Colonic mucosa (tissue), 4 donors: Measurements from ENCODE around the gene UBE2G2. TPM values are rescaled to one million over a fixed set of nuclear protein-coding genes. Genes with fewer than 3 reads are reported as not detected.

Source experiments
- DNase-seq: peaks from one replicate; pipeline ENCODE4 v3.0.0-alpha.2; 2020
- H3K27ac ChIP-seq: fragments of 200-600 bp; one replicate; pipeline ENCODE4 v1.8.0; 2021
- H3K27me3 ChIP-seq: fragments of 200-600 bp; one replicate; pipeline ENCODE4 v1.8.0; 2021
- H3K36me3 ChIP-seq: fragments of 200-600 bp; one replicate; pipeline ENCODE4 v1.8.0; 2021
- H3K4me1 ChIP-seq: fragments of 200-600 bp; one replicate; pipeline ENCODE4 v1.8.0; 2021; ENCODE audit warnings: mild to moderate bottlenecking
- H3K4me3 ChIP-seq: fragments of 200-600 bp; one replicate; pipeline ENCODE4 v1.8.0; 2021
- H3K9ac ChIP-seq, 2 donors: one replicate each; pipeline ENCODE4 v1.7.0; 2013; ENCODE audit warnings: control low read depth in 2 of 2, low read depth in 2 of 2, low read length in 2 of 2
- H3K9me3 ChIP-seq: fragments of 200-600 bp; one replicate; pipeline ENCODE4 v1.8.0; 2021
- intact Hi-C: fragments of 100-400 bp; cut with DNase I; formaldehyde crosslinking; loops from one replicate; pipeline ENCODE4 v1.14.1; 2022
- total RNA-seq, 2 donors: library from RNA; stranded (reverse); fragmentation: NEBNext Ultra II Directional in 1 of 2; extraction: Animal tissue kit (Norgen Biotek cat#: 25700) in 1 of 2; gene quantifications; one replicate each; pipeline ENCODE4 v1.2.1, GENCODE V29; 2021
- TF ChIP-seq, protein P1 (sequence below): fragments of 200-600 bp; IDR thresholded peaks from one replicate; pipeline ENCODE4 v1.8.0; 2022; ENCODE audit warnings: antibody characterized with exemption, mild to moderate bottlenecking
- donor health status: healthy.
- donor health status: DM: no; HTN: no; CAD: no.
- donor health status: DM: no; HTN: no; CAD: no.

UBE2G2 gene
- total RNA-seq, 2 donors from 2014 or later = 50.3 to 76.1 TPM

DNA sequence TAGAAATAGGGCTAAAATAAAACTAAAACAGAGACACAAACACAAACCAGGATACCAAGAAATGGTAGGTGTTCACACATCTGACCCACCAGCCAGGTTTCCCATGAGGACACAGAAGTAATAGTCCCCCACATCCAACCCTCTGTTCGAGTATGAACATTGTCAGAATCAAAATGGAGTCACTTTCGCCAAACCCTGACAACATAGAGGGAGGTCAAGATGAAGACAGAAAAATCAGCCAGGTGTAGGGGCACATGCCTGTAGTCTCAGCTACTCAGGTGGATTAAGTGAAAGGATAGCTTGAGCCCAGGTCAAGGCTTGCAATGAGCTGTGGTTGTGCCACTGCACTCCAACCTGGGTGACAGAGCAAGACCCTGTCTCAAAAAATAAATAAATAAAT lies 3.8 kb downstream of the UBE2G2 start:
- Histone ChIP-seq H3K36me3 (no peaks in the 10 kb centered on the region), H3K27ac (no peak overlapping the region), H3K4me3 (no peak overlapping the region), H3K9ac (no peak overlapping the region), H3K27me3 (no peaks in the 10 kb centered on the region), H3K9me3 (no peaks in the 10 kb centered on the region), H3K4me1 (peaks cover 10% of the 10 kb centered on the region)
- intact Hi-C loops = no loop called here
- TF ChIP-seq, protein P1, sequence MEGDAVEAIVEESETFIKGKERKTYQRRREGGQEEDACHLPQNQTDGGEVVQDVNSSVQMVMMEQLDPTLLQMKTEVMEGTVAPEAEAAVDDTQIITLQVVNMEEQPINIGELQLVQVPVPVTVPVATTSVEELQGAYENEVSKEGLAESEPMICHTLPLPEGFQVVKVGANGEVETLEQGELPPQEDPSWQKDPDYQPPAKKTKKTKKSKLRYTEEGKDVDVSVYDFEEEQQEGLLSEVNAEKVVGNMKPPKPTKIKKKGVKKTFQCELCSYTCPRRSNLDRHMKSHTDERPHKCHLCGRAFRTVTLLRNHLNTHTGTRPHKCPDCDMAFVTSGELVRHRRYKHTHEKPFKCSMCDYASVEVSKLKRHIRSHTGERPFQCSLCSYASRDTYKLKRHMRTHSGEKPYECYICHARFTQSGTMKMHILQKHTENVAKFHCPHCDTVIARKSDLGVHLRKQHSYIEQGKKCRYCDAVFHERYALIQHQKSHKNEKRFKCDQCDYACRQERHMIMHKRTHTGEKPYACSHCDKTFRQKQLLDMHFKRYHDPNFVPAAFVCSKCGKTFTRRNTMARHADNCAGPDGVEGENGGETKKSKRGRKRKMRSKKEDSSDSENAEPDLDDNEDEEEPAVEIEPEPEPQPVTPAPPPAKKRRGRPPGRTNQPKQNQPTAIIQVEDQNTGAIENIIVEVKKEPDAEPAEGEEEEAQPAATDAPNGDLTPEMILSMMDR = no peak
- no peak for DNase-seq

DNA sequence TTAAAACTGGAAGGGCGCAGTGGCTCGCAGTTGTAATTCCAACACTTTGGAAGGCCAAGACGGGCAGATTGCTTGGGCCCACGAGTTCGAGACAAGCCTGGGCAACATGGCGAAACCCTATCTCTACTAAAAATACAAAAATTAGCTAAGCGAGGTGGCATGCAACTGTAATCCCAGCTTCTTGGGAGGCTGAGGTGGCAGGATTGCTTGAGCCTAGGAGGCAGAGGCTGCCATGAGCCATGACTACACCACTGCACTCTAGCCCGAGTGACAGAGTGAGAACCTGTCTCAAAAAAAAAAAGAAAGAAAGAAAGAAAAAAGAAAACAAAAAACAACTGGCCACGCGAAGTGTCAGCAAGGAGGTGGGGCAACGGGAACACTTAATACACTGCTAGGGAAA lies 6.3 kb downstream of the UBE2G2 start:
- no peak overlapping the region for H3K4me3 ChIP-seq
- TF ChIP-seq, protein P1 = no peak
- intact Hi-C loops = no loop called here
- H3K36me3 ChIP-seq = no peaks in the 10 kb centered on the region
- H3K9me3 ChIP-seq = no peaks in the 10 kb centered on the region
- H3K27ac ChIP-seq = no peak overlapping the region
- H3K27me3 ChIP-seq = no peaks in the 10 kb centered on the region
- no peak overlapping the region for H3K9ac ChIP-seq
- DNase-seq = no peak
- peaks cover 1% of the 10 kb centered on the region for H3K4me1 ChIP-seq

DNA sequence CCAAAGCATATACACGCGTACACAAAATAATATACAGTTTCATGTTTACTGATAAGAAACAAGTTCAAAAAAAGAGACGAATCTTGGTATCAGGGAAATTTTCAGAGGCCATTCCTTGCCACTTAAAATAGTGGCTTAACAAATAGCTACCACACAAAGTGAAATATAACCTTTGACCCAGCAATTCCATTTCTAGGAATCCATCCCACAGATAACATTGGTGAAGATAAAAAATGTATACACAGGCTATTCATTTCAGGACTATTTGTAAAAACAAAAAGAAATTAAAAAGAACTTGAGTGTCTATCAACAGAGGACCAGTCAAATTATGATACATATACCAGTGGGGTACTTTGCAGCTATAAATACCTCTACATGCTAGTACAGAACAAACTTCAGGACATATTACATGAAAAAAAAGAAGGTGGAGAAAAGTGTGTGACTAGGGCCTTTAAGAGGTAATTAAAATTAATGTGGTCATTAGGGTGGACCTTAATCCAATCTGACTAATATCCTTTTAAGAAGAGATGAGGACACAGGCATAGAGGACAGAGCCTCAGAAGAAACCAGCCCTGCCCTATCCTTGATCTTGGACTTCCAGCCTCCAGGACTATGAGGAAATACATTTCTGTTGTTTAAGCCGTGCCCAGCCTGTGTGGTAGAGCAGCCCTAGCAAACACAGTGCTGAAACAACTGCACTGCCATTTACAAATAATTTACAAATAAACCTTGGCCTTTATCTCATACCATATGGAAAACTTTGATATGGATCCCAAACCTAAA lies 7.8 kb downstream of the UBE2G2 start:
- no peaks in the 10 kb centered on the region for H3K36me3 ChIP-seq
- no peaks in the 10 kb centered on the region for H3K4me1 ChIP-seq
- no peak overlapping the region for H3K4me3 ChIP-seq
- no peak for DNase-seq
- TF ChIP-seq, protein P1 = no peak
- no peaks in the 10 kb centered on the region for H3K27me3 ChIP-seq
- H3K27ac ChIP-seq = no peak overlapping the region
- H3K9me3 ChIP-seq = no peaks in the 10 kb centered on the region
- H3K9ac ChIP-seq = no peak overlapping the region
- intact Hi-C loops = loop anchor here (5.0 kb wide), 1 partner anchor 286 kb away; no protein-coding TSS in a partner anchor

DNA sequence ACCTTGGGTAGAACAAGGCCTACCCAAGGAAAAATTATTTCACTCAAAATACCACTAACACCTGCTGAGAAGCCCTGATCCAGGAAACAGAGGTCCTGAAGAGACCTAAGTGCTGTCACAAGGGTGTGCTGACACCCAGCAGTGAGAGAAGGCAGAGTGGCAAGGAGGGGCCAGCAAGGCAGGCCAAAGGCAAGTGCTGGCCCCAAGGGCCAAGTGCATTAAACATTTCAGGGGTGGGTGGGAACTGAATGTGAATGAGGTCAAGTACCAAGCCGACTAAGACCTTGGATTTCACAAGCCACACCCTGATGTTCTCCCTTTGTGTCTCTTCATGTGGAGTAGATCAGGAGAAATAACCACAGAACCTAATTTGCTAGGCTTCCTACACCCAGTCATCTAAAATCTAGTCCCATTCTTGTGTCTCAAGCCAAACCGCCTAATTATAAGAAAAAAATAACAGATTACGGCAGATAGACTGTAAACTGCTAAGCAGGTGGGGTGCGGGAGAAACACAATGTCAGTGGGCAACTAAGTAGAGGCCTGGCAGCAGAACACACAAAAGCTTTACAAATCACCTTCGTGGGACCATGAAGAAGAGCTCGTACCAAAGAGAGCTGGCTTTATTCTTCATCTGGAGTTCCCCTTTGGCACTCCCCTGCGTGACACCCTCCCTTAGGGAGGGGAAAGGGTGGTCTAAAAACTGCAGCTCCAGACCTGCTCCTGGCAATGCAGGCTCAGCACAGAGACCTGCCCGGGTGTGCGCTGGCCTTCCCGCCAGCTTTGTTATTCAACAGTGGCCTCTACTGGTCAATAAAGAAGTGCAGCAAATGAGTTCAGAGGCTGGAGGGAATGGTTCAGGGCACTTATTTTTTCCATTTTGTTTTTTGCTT lies 8.7 kb downstream of the UBE2G2 start:
- Histone ChIP-seq H3K9ac (no peak overlapping the region), H3K27ac (no peak overlapping the region), H3K27me3 (no peaks in the 10 kb centered on the region), H3K4me1 (no peaks in the 10 kb centered on the region), H3K4me3 (no peak overlapping the region), H3K36me3 (no peaks in the 10 kb centered on the region), H3K9me3 (no peaks in the 10 kb centered on the region)
- DNase-seq = peak; percentile 54
- intact Hi-C loops = loop anchor here (5.0 kb wide), 1 partner anchor 286 kb away; no protein-coding TSS in a partner anchor
- TF ChIP-seq, protein P1 = peak; percentile 64

DNA sequence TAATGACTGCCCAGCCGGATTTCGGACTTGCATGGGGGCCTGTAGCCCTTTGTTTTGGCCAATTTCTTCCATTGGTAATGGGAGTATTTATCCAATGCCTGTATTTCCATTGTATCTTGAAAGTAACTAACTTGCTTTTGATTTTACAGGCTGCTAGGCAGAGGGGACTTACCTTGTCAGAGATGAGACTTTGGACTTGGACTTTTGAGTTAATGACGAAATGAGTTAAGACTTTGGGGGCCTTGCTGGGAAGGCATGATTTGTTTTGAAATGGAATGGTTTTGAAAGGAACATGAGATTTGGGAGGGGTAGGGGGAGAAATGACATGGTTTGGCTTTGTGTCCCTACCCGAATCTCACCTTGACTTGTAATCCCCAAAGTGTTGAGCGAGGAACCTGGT lies 9.6 kb downstream of the UBE2G2 start:
- H3K36me3 ChIP-seq = no peaks in the 10 kb centered on the region
- no peaks in the 10 kb centered on the region for H3K9me3 ChIP-seq
- intact Hi-C loops = loop anchor here (5.0 kb wide), 1 partner anchor 285 kb away; no protein-coding TSS in a partner anchor
- H3K4me3 ChIP-seq = no peak overlapping the region
- TF ChIP-seq, protein P1 = no peak
- H3K27ac ChIP-seq = no peak overlapping the region
- no peak overlapping the region for H3K9ac ChIP-seq
- DNase-seq = no peak
- H3K27me3 ChIP-seq = no peaks in the 10 kb centered on the region
- H3K4me1 ChIP-seq = no peaks in the 10 kb centered on the region
